Thyroid gland (tissue), 4 donors: ENCODE data around the gene C14orf39. TPM values are rescaled to one million over a fixed set of nuclear protein-coding genes. Genes with fewer than 3 reads are reported as not detected.

Experiments used
- DNase-seq, 2 donors: peaks; one replicate each; pipeline ENCODE4 v3.0.0-alpha.2; 2019
- H3K27ac ChIP-seq, 3 donors: fragments of 200-600 bp; sonication (generic); 1 replicate in 2 of 3; 2 replicates in 1 of 3; pipeline ENCODE4 v1.5.1; 2016 to 2019; ENCODE audit warnings: mild to moderate bottlenecking in 1 of 3, moderate library complexity in 1 of 3
- H3K27me3 ChIP-seq: fragments of 200-600 bp; sonication (generic); one replicate; pipeline ENCODE4 v1.5.1; 2019
- H3K36me3 ChIP-seq, 2 donors: fragments of 200-600 bp; sonication (generic); one replicate each; pipeline ENCODE4 v1.5.1; 2016 to 2019
- H3K4me1 ChIP-seq, 2 donors: fragments of 200-600 bp; sonication (generic); one replicate each; pipeline ENCODE4 v1.5.1; 2017 to 2019
- H3K4me3 ChIP-seq, 3 donors: fragments of 200-600 bp; sonication (generic); replicated peaks in 1 of 3; 1 replicate in 2 of 3; 2 replicates in 1 of 3; pipeline ENCODE4 v1.5.1; 2016; ENCODE audit warnings: mild to moderate bottlenecking in 1 of 3
- H3K9me3 ChIP-seq: fragments of 200-600 bp; sonication (generic); one replicate; pipeline ENCODE4 v1.5.1; 2017
- CTCF ChIP-seq, 6 experiments: fragments of 200-600 bp in 3 of 6; fragments of 450-650 bp in 3 of 6; sonication (generic) in 3 of 6; IDR thresholded peaks; one replicate each; pipeline ENCODE4 v1.5.1; 2016 to 2019; ENCODE audit warnings: antibody characterized with exemption in 6 of 6, mild to moderate bottlenecking in 2 of 6, inconsistent platforms in 1 of 6, moderate library complexity in 1 of 6
- POLR2A ChIP-seq, 2 donors: fragments of 450-650 bp; IDR thresholded peaks; one replicate each; pipeline ENCODE4 v1.6.1; 2017; ENCODE audit warnings: antibody characterized with exemption in 2 of 2, mild to moderate bottlenecking in 2 of 2, moderate library complexity in 1 of 2
- WGBS, 2 donors: methylation state at CpG; one replicate each; pipeline ENCODE4 v1.1.5; 2017; 5-methylcytosine and 5-hydroxymethylcytosine counted together
- intact Hi-C: fragments of 100-400 bp; cut with DNase I; formaldehyde crosslinking; loops from one replicate; pipeline ENCODE4 v1.15.1; 2023
- total RNA-seq, 4 donors: library from RNA; depleted of rRNA; stranded (reverse); fragments of >200 nt; gene quantifications; one replicate each; pipeline ENCODE4 v1.2.3, GENCODE V29; 2016

Gene C14orf39
- total RNA-seq, 4 donors from 2014 or later = 0.13 to 0.56 TPM; not detected in 2

GRCh38 chr14:60514378-60514740 is 28.5 kb upstream of the C14orf39 start:
- Histone ChIP-seq H3K27ac (no peak overlapping the region), H3K27me3 (peaks cover 39% of the 10 kb centered on the region), H3K4me1 (peaks cover 3 to 37% of the 10 kb centered on the region in 2 donors), H3K9me3 (no peaks in the 10 kb centered on the region), H3K4me3 (peak overlapping the region in 1 of 3 donors; percentile 22), H3K36me3 (no peaks in the 10 kb centered on the region)
- intact Hi-C loops = no loop called here
- 5 to 6% methylated on average over 10 of the region's 10 CpGs for WGBS, 2 donors
- DNase-seq = no peak
- no peak for TF ChIP-seq CTCF (IDR thresholded peaks at IDR 0.05)
- TF ChIP-seq POLR2A (IDR thresholded peaks at IDR 0.05) = no peak

GRCh38 chr14:60512973-60513571 is 27.2 kb upstream of the C14orf39 start:
- Histone ChIP-seq H3K4me1 (peaks cover 14 to 45% of the 10 kb centered on the region in 2 donors), H3K36me3 (no peaks in the 10 kb centered on the region), H3K27me3 (peaks cover 52% of the 10 kb centered on the region), H3K27ac (no peak overlapping the region), H3K4me3 (no peak overlapping the region), H3K9me3 (no peaks in the 10 kb centered on the region)
- no peak for DNase-seq
- TF ChIP-seq CTCF (IDR thresholded peaks at IDR 0.05) (no peak), POLR2A (IDR thresholded peaks at IDR 0.05) (no peak)
- intact Hi-C loops = no loop called here
- whole genome bisulfite sequencing, 2 donors = 7 to 10% methylated on average over 7 of the region's 7 CpGs

- 21 to 29% methylated on average over 2 of the region's 2 CpGs for WGBS, 2 donors
- Histone ChIP-seq H3K9me3 (no peaks in the 10 kb centered on the region), H3K36me3 (no peaks in the 10 kb centered on the region), H3K27ac (no peak overlapping the region), H3K4me1 (peaks cover 14 to 45% of the 10 kb centered on the region in 2 donors), H3K4me3 (no peak overlapping the region), H3K27me3 (peaks cover 60% of the 10 kb centered on the region)
- TF ChIP-seq CTCF (IDR thresholded peaks at IDR 0.05) (no peak), POLR2A (IDR thresholded peaks at IDR 0.05) (no peak)
- intact Hi-C loops = no loop called here
- DNase-seq = no peak
Measured at GRCh38 chr14:60512126-60512525, 26.3 kb upstream of the C14orf39 start.

GRCh38 chr14:60510951-60511599 is 25.2 kb upstream of the C14orf39 start:
- H3K36me3 ChIP-seq = no peaks in the 10 kb centered on the region
- intact Hi-C loops = no loop called here
- DNase-seq = no peak
- no peaks in the 10 kb centered on the region for H3K9me3 ChIP-seq
- TF ChIP-seq POLR2A (IDR thresholded peaks at IDR 0.05) = no peak
- no peak for TF ChIP-seq CTCF (IDR thresholded peaks at IDR 0.05)
- peaks cover 71% of the 10 kb centered on the region for H3K27me3 ChIP-seq
- WGBS, 2 donors = 7 to 14% methylated on average over 28 to 40 of the region's 49 CpGs
- H3K4me1 ChIP-seq = peaks cover 14 to 45% of the 10 kb centered on the region in 2 donors
- H3K4me3 ChIP-seq = no peak overlapping the region
- no peak overlapping the region for H3K27ac ChIP-seq

- H3K4me1 ChIP-seq = peaks cover 14 to 41% of the 10 kb centered on the region in 2 donors
- intact Hi-C loops = no loop called here
- WGBS, 2 donors = 7 to 25% methylated on average over 21 to 35 of the region's 35 CpGs
- no peaks in the 10 kb centered on the region for H3K9me3 ChIP-seq
- peaks cover 73% of the 10 kb centered on the region for H3K27me3 ChIP-seq
- DNase-seq = no peak
- H3K27ac ChIP-seq = no peak overlapping the region
- no peaks in the 10 kb centered on the region for H3K36me3 ChIP-seq
- TF ChIP-seq POLR2A (IDR thresholded peaks at IDR 0.05) (no peak), CTCF (IDR thresholded peaks at IDR 0.05) (no peak)
- H3K4me3 ChIP-seq = no peak overlapping the region
Measured at GRCh38 chr14:60510254-60510950, 24.5 kb upstream of the C14orf39 start.
